GM23338 (cell line): ENCODE results near the gene LTN1. TPM values are rescaled to one million over a fixed set of nuclear protein-coding genes. Genes with fewer than 3 reads are reported as not detected.

Experiments
- ATAC-seq: fragments of 200-7000 bp; cut with Tn5 transposase; 3 replicates; pipeline ENCODE4 v1.9.1; 2020
- DNase-seq: peaks from one replicate; pipeline ENCODE4 v3.0.0-alpha.2; 2015; ENCODE audit warnings: low spot score
- H2AFZ ChIP-seq: fragments of 200-600 bp; sonication (generic); 2 replicates; pipeline ENCODE4 v1.8.0; 2016; ENCODE audit warnings: antibody characterized with exemption, mild to moderate bottlenecking, moderate library complexity
- H3F3A ChIP-seq: fragments of 200-600 bp; sonication (generic); replicated peaks from 2 replicates; pipeline ENCODE4 v1.8.0; 2017; ENCODE audit warnings: antibody characterized with exemption, mixed run types, low read depth
- H3K27ac ChIP-seq: fragments of 200-600 bp; sonication (generic); 2 replicates; pipeline ENCODE4 v1.6.1; 2016; ENCODE audit warnings: low read depth
- H3K27me3 ChIP-seq: fragments of 200-600 bp; sonication (generic); 2 replicates; pipeline ENCODE4 v1.8.0; 2016; ENCODE audit warnings: mild to moderate bottlenecking, mixed run types, moderate library complexity; ENCODE audit not compliant: insufficient read depth
- H3K36me3 ChIP-seq: fragments of 200-600 bp; sonication (generic); 2 replicates; pipeline ENCODE4 v1.8.0; 2016; ENCODE audit warnings: mild to moderate bottlenecking; ENCODE audit not compliant: insufficient read depth
- H3K4me1 ChIP-seq: fragments of 200-600 bp; sonication (generic); 2 replicates; pipeline ENCODE4 v1.8.0; 2016; ENCODE audit warnings: mild to moderate bottlenecking, moderate library complexity; ENCODE audit not compliant: insufficient read depth
- H3K4me2 ChIP-seq: fragments of 200-600 bp; sonication (generic); 2 replicates; pipeline ENCODE4 v1.7.1; 2017; ENCODE audit warnings: mixed run types
- H3K4me3 ChIP-seq: fragments of 200-600 bp; sonication (generic); 2 replicates; pipeline ENCODE4 v1.6.1; 2016; ENCODE audit warnings: mixed run types
- H3K79me2 ChIP-seq: fragments of 200-600 bp; sonication (generic); replicated peaks from 2 replicates; pipeline ENCODE4 v1.8.0; 2017; ENCODE audit warnings: mild to moderate bottlenecking; ENCODE audit not compliant: insufficient read depth
- H3K9me2 ChIP-seq: fragments of 200-600 bp; sonication (generic); 2 replicates; pipeline ENCODE4 v1.8.0; 2017; ENCODE audit not compliant: insufficient read depth
- H4K20me1 ChIP-seq: fragments of 200-600 bp; sonication (generic); replicated peaks from 2 replicates; pipeline ENCODE4 v1.8.0; 2017; ENCODE audit warnings: mild to moderate bottlenecking; ENCODE audit not compliant: insufficient read depth
- H3K27ac Mint-ChIP-seq: 2 replicates; pipeline ENCODE4 v1.8.0; 2020; ENCODE audit warnings: inconsistent platforms, mild to moderate bottlenecking, moderate library complexity, mixed read lengths
- H3K27me3 Mint-ChIP-seq: 3 replicates; pipeline ENCODE4 v1.8.0; 2022; ENCODE audit warnings: low read depth, mild to moderate bottlenecking, moderate library complexity, mixed read lengths, inconsistent platforms; ENCODE audit not compliant: insufficient read depth, poor library complexity
- H3K36me3 Mint-ChIP-seq: 3 replicates; pipeline ENCODE4 v1.8.0; 2021; ENCODE audit warnings: low read depth, mild to moderate bottlenecking, inconsistent platforms, moderate library complexity, mixed read lengths
- H3K4me1 Mint-ChIP-seq: 3 replicates; pipeline ENCODE4 v1.8.0; 2020; ENCODE audit warnings: mild to moderate bottlenecking, inconsistent platforms, mixed read lengths
- H3K4me3 Mint-ChIP-seq: 3 replicates; pipeline ENCODE4 v1.8.0; 2021; ENCODE audit warnings: moderate library complexity, mild to moderate bottlenecking, inconsistent platforms, mixed read lengths
- H3K9me3 Mint-ChIP-seq: 3 replicates; pipeline ENCODE4 v1.8.0; 2020; ENCODE audit warnings: moderate library complexity, mild to moderate bottlenecking, inconsistent platforms, mixed read lengths
- CREB1 ChIP-seq: fragments of 250-450 bp; sonication (Bioruptor Pico); IDR thresholded peaks from 2 replicates; pipeline ENCODE4 v1.5.0; 2020; ENCODE audit warnings: low read depth, mild to moderate bottlenecking, moderate library complexity
- ETS1 ChIP-seq: IDR thresholded peaks from 2 replicates; pipeline ENCODE4 v1.6.1; 2016; ENCODE audit warnings: antibody characterized with exemption
- EZH2phosphoT487 ChIP-seq: fragments of 200-600 bp; sonication (generic); IDR thresholded peaks from one replicate; pipeline ENCODE4 v1.8.1; 2018; ENCODE audit warnings: antibody characterized with exemption; ENCODE audit not compliant: unreplicated experiment
- JUNB ChIP-seq: IDR thresholded peaks from one replicate; pipeline ENCODE4 v1.6.1; 2016; ENCODE audit warnings: antibody characterized with exemption; ENCODE audit not compliant: unreplicated experiment
- NANOG ChIP-seq: IDR thresholded peaks from 2 replicates; pipeline ENCODE4 v1.6.1; 2016; ENCODE audit warnings: antibody characterized with exemption, borderline replicate concordance
- POLR2AphosphoS5 ChIP-seq: IDR thresholded peaks from 2 replicates; pipeline ENCODE4 v1.6.1; 2016; ENCODE audit warnings: antibody characterized with exemption, low read depth
- STAT1 ChIP-seq: IDR thresholded peaks from one replicate; pipeline ENCODE4 v1.6.1; 2016; ENCODE audit warnings: antibody characterized with exemption; ENCODE audit not compliant: unreplicated experiment
- ZNF114 ChIP-seq: fragments of 250-450 bp; sonication (Bioruptor Pico); IDR thresholded peaks from 2 replicates; pipeline ENCODE4 v1.5.0; 2020; ENCODE audit warnings: mild to moderate bottlenecking, moderate library complexity
- ZNF462 ChIP-seq: fragments of 250-450 bp; sonication (Bioruptor Pico); IDR thresholded peaks from 2 replicates; pipeline ENCODE4 v1.5.0; 2020; ENCODE audit warnings: mild to moderate bottlenecking, moderate library complexity
- polyA plus RNA-seq: library from polyadenylated mRNA; unstranded; fragments of >200 nt; fragmentation: Nextera tagmentation; extraction: Ambion mirVana; gene quantifications from 2 replicates; pipeline ENCODE4 v1.2.1, GENCODE V29; 2016
- total RNA-seq: library from RNA; depleted of rRNA; stranded (reverse); fragments of >200 nt; shearing (Covaris generic); gene quantifications from 2 replicates; pipeline ENCODE4 v1.2.3, GENCODE V29; 2014
- TF ChIP-seq, protein P1 (sequence below), 2 experiments: fragments of 200-600 bp in 1 of 2; sonication (generic) in 1 of 2; conservative IDR thresholded peaks; 2 replicates each; pipeline versions ENCODE4 v1.5.1 to v1.6.1; 2016 to 2017; ENCODE audit warnings: antibody characterized with exemption in 2 of 2, low read depth in 2 of 2, mild to moderate bottlenecking in 2 of 2, moderate library complexity in 1 of 2

Gene LTN1
- total and polyA plus RNA-seq, 2 experiments from 2014 or later: 11.1 to 26.1 TPM

DNA sequence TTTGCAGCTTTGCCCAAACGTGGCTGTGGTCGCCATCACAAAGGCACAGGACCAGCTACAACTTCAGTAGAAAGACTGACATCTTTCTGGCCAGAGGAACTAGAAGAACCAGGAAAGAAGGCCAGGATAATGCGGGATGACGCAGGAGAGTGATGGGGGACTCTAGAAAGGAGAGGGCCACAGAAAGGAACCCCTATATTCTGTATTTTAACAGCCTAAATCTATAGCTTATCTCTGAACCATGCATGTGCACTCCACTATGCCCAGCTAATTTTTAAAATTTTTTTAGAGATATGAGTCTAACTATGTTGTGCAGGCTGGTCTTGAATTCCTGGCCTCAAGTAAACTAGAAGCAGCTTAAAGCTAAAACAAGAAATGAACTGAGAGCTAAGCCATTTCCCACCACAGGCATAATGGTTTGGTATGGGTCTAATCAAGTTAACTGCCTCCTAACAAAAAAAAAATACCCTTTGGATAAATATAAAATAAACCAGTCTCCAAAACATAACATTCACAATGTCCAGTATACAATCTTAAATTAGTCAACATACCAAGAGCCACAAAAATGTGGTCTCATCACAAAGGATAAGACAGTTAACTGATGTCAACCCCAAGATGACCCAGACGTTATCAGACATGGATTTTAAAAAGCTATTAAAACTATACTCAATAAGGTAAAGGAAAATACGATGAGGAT is 18.0 kb downstream of the LTN1 start (continued):
- TF ChIP-seq CREB1 (CRISPR knock-in tag): no peak
- no peak for TF ChIP-seq EZH2phosphoT487

DNA sequence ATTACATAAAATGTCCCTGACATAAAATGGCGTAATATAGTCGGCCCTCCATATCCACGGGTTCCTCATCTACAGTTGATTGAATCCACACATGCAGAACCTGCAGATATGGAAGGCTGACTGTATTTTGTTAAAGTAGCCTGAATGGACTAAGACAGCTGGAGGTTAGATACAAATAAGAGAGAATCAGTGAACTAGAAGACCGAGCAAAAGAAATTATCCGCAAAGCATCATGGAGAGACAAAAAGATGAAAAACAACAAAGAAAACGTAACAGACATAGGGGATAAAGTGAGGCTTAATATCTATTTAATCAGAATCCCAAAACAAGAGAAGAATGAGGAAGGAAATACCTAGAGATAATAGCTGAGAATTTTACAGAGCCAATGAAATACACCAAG is 20.3 kb downstream of the LTN1 start:
- Histone ChIP-seq H3K79me2 (no peaks in the 10 kb centered on the region), H3K27ac (no peak overlapping the region), H3K9me2 (no peaks in the 10 kb centered on the region), H3K36me3 (peaks cover 5% of the 10 kb centered on the region; the same call in 1 of the 2 replicates), H4K20me1 (no peaks in the 10 kb centered on the region), H3K4me1 (no peaks in the 10 kb centered on the region), H3F3A (no peaks in the 10 kb centered on the region), H3K4me3 (no peak overlapping the region), H2AFZ (no peak overlapping the region), H3K27me3 (no peaks in the 10 kb centered on the region), H3K4me2 (no peak overlapping the region)
- no peaks in the 10 kb centered on the region for H3K4me1 Mint-ChIP-seq
- no peak overlapping the region for H3K4me3 Mint-ChIP-seq
- H3K27ac Mint-ChIP-seq: no peak overlapping the region
- TF ChIP-seq POLR2AphosphoS5 (no peak), ETS1 (no peak), CREB1 (CRISPR knock-in tag) (no peak), ZNF462 (CRISPR knock-in tag) (no peak), NANOG (no peak), ZNF114 (CRISPR knock-in tag) (no peak), STAT1 (no peak), JUNB (no peak)
- TF ChIP-seq, protein P1, sequence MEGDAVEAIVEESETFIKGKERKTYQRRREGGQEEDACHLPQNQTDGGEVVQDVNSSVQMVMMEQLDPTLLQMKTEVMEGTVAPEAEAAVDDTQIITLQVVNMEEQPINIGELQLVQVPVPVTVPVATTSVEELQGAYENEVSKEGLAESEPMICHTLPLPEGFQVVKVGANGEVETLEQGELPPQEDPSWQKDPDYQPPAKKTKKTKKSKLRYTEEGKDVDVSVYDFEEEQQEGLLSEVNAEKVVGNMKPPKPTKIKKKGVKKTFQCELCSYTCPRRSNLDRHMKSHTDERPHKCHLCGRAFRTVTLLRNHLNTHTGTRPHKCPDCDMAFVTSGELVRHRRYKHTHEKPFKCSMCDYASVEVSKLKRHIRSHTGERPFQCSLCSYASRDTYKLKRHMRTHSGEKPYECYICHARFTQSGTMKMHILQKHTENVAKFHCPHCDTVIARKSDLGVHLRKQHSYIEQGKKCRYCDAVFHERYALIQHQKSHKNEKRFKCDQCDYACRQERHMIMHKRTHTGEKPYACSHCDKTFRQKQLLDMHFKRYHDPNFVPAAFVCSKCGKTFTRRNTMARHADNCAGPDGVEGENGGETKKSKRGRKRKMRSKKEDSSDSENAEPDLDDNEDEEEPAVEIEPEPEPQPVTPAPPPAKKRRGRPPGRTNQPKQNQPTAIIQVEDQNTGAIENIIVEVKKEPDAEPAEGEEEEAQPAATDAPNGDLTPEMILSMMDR (conservative IDR thresholded peaks at IDR 0.05; ENCODE audit: low read depth in 2 of 2): no peak
- DNase-seq (no peak), ATAC-seq (no peak)
- no peaks in the 10 kb centered on the region; the same call in 2 of the 3 replicates for H3K9me3 Mint-ChIP-seq
- H3K27me3 Mint-ChIP-seq: no peaks in the 10 kb centered on the region
- peaks cover 36% of the 10 kb centered on the region for H3K36me3 Mint-ChIP-seq
